Neutrophil (primary cell): Measurements from ENCODE around the gene PEMT.

Experiments used
- H3K27ac ChIP-seq: fragments of 200-600 bp; sonication (generic); 2 replicates; pipeline ENCODE4 v1.5.1; 2016; ENCODE audit warnings: mild to moderate bottlenecking, moderate library complexity
- H3K27me3 ChIP-seq: fragments of 200-600 bp; sonication (generic); 2 replicates; pipeline ENCODE4 v1.6.0; 2016; ENCODE audit warnings: mild to moderate bottlenecking
- H3K36me3 ChIP-seq: fragments of 200-600 bp; sonication (generic); 2 replicates; pipeline ENCODE4 v1.5.1; 2017
- H3K4me1 ChIP-seq, 2 experiments: fragments of 200-600 bp in 1 of 2; sonication (generic) in 1 of 2; 1 replicate in 1 of 2; 2 replicates in 1 of 2; pipeline versions ENCODE4 v1.5.1 to v1.6.1; 2013 to 2016; ENCODE audit warnings: low read depth in 1 of 2, low read length in 1 of 2, mild to moderate bottlenecking in 1 of 2, moderate library complexity in 1 of 2; ENCODE audit not compliant: control insufficient read depth in 1 of 2, insufficient read depth in 1 of 2
- H3K4me3 ChIP-seq, 2 experiments: fragments of 200-600 bp in 1 of 2; sonication (generic) in 1 of 2; 1 replicate in 1 of 2; 2 replicates in 1 of 2; pipeline ENCODE4 v1.5.1; 2013 to 2016; ENCODE audit warnings: low read depth in 1 of 2, low read length in 1 of 2, mild to moderate bottlenecking in 1 of 2, moderate library complexity in 1 of 2
- H3K9me3 ChIP-seq: fragments of 200-600 bp; sonication (generic); 2 replicates; pipeline ENCODE4 v1.5.1; 2016
- TF ChIP-seq, protein P1 (sequence below): fragments of 200-600 bp; sonication (generic); IDR thresholded peaks from 2 replicates; pipeline ENCODE4 v1.5.1; 2016; ENCODE audit warnings: antibody characterized with exemption

Gene PEMT

DNA sequence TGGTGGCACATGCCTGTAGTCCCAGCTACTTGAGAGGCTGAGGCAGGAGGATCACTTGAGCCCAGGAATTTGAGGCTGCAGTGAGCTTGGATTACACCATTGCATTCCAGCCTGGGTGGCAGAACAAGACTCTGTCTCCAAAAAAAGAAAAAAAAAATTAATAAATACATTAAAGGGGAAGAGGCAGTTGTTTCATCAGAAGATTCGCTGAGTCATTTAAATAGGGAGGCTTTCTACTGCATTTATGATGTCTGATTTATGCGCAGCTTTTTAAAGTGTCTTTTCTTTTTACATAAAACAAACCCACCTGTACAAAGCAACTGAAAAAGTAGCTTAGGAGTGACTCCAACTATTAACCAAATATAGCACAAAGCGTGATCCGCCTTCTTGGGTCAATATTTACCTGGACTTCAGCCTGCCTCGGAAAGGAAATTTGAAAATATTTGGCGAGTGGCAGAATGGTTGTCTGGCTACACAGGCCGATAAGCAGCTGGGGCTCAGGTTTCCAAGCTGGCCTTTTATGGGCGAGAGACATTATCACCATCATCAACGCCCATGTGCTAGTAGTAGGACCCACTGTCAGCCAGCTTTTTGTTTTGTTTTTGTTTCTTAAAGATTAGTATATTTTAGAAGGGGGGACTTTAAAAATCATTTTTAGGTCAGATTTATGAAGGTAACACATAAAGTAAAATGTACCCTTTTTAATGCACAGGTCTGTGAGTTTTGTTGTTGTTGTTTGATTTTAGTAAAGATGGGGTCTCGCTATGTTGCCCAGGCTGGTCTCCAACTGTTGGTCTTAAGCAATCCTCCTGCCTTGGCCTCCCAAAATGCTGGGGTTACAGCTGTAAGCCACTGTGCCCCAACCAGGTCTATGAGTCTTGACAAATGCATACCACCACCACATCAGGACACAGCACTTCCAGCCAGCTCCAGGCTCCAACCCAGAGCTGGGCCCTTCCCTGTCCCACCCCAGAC, 52.8 kb downstream of the PEMT start:
- Histone ChIP-seq H3K27me3 (no peaks in the 10 kb centered on the region), H3K4me3 (no peak overlapping the region), H3K9me3 (no peaks in the 10 kb centered on the region), H3K4me1 (no peaks in the 10 kb centered on the region), H3K36me3 (no peaks in the 10 kb centered on the region), H3K27ac (no peak overlapping the region)
- TF ChIP-seq, protein P1, sequence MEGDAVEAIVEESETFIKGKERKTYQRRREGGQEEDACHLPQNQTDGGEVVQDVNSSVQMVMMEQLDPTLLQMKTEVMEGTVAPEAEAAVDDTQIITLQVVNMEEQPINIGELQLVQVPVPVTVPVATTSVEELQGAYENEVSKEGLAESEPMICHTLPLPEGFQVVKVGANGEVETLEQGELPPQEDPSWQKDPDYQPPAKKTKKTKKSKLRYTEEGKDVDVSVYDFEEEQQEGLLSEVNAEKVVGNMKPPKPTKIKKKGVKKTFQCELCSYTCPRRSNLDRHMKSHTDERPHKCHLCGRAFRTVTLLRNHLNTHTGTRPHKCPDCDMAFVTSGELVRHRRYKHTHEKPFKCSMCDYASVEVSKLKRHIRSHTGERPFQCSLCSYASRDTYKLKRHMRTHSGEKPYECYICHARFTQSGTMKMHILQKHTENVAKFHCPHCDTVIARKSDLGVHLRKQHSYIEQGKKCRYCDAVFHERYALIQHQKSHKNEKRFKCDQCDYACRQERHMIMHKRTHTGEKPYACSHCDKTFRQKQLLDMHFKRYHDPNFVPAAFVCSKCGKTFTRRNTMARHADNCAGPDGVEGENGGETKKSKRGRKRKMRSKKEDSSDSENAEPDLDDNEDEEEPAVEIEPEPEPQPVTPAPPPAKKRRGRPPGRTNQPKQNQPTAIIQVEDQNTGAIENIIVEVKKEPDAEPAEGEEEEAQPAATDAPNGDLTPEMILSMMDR, result no peak

DNA sequence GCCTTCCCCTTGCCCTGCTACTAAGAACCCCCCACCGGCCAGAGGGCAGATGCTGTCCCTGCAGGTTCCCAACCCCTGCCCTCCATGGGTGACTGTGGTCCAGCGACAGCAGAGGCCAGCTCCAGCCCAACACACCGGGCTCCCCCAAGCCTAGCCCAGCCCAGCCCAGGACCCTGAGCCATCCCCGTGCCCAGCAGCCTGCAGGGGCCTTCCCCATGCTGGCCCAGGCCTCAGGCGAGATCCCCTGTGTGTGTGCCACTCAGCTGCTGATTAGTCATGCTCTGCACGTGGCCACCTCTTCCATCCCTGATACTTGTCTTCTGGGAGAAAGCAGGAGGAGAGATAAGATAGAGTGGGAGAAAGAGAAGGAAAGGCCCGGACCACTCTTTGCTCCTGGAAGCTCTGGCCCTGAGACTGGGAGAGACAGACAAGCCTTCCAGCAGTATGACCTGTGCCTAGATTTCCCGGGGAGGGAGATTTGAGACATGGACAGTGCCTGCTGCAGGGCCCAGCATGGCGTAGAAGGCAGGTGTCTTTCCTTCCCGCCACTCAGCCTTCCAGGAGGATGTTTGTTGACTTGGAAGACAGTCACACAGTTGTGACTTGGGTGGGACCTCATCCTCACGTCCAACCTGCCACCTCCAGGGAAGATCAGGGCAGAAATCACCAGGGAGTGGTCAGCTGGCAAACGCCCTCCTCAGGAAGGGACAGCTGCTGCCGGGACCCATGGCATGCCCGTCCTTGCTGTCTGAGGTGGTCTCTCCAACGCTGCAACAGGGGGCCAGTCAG, 54.0 kb downstream of the PEMT start:
- TF ChIP-seq, protein P1, result no peak
- Histone ChIP-seq H3K4me3 (no peak overlapping the region), H3K27me3 (no peaks in the 10 kb centered on the region), H3K36me3 (no peaks in the 10 kb centered on the region), H3K4me1 (no peaks in the 10 kb centered on the region), H3K27ac (no peak overlapping the region), H3K9me3 (no peaks in the 10 kb centered on the region)

DNA sequence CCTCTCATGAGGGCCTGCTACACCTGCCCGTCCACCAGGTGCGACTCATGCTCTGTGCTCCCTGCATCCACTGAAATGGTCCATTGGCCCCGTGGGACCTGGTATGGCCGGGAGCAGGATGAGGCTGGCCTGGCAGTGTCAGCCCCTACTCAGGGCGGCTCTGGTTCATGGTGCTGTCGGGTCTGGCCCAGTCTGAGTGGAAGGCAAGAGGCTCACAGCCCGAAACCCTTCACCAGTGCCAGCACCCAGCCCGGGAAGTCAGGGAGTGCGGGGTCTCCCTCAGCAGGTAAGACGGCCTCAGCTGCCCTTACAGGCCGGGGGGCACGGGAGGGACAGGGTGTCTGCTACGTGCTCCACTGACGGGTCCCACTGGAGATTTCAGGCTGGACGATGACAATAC, 54.8 kb downstream of the PEMT start:
- Histone ChIP-seq H3K9me3 (no peaks in the 10 kb centered on the region), H3K36me3 (no peaks in the 10 kb centered on the region), H3K4me3 (no peak overlapping the region), H3K27me3 (no peaks in the 10 kb centered on the region), H3K4me1 (no peaks in the 10 kb centered on the region), H3K27ac (no peak overlapping the region)
- TF ChIP-seq, protein P1, result no peak

DNA sequence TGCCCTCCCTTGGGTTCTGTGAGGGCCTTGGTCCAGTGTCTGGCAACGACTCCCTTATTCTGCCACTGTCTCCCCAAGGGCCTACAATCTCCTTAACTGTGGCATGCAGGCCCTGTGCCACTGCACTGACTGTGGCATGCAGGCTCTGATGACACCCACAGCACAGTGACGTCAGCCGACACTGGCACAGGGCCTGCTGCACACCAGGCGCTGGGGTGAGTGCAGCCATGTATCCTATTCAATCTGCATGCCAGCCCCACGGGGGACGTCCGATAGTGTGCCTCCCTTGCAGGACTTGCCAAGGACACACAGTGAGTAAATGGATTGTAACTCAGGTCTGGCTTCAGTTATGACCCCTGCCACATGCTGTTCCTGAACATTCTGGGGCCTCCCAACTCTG, 55.6 kb downstream of the PEMT start:
- Histone ChIP-seq H3K4me1 (no peaks in the 10 kb centered on the region), H3K36me3 (no peaks in the 10 kb centered on the region), H3K27me3 (no peaks in the 10 kb centered on the region), H3K4me3 (no peak overlapping the region), H3K9me3 (no peaks in the 10 kb centered on the region), H3K27ac (no peak overlapping the region)
- TF ChIP-seq, protein P1, result no peak

DNA sequence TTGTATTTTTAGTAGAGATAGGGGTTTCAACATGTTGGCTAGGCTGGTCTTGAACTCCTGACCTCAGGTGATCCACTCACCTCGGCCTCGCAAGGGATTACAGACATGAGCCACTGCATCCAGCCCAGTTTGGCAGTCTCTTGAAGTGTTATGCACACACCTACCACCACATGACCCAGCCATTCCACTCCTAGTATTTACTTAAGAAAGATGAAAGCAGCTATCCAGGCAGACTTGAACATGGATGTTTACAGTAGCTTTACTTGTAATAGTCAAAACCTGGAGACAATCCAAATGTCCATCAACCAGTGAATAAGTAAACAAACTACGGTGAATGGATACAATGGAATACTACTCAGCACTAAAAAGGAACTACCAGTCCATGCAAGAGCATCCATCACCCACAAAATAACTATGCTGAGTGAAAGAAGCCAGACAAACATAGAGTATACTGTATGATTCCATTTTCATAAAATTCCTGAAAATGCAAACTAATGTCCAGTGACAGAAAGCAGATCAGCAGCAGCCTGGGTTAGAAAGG, 57.5 kb downstream of the PEMT start:
- no peak overlapping the region for H3K27ac ChIP-seq
- TF ChIP-seq, protein P1, result no peak

More for the DNA sequence above, 57.5 kb downstream of the PEMT start:
- Histone ChIP-seq H3K4me1 (no peaks in the 10 kb centered on the region), H3K4me3 (no peak overlapping the region), H3K36me3 (no peaks in the 10 kb centered on the region), H3K27me3 (no peaks in the 10 kb centered on the region), H3K9me3 (no peaks in the 10 kb centered on the region)
